C4-2B (cell line): ENCODE measurements around the gene SLC24A3.

Experiments used
- H3K27ac ChIP-seq: fragments of 450-650 bp; 2 replicates; pipeline ENCODE4 v1.5.1; 2017
- CTCF ChIP-seq: fragments of 450-650 bp; conservative IDR thresholded peaks from 2 replicates; pipeline ENCODE4 v1.5.1; 2017; ENCODE audit warnings: mild to moderate bottlenecking
- ZFX ChIP-seq: fragments of 450-650 bp; IDR thresholded peaks from 2 replicates; pipeline ENCODE4 v1.6.1; 2017

The SLC24A3 gene

GRCh38 chr20:19741924-19742323 lies 529.5 kb downstream of the SLC24A3 start:
- no peak overlapping the region for H3K27ac ChIP-seq
- TF ChIP-seq CTCF, result no peak
- TF ChIP-seq ZFX, result no peak

- H3K27ac ChIP-seq, result no peak overlapping the region
- no peak for TF ChIP-seq CTCF
- TF ChIP-seq ZFX, result no peak
Observed at GRCh38 chr20:19742974-19743639, 530.7 kb downstream of the SLC24A3 start.

- TF ChIP-seq CTCF, result no peak
- TF ChIP-seq ZFX, result no peak
- H3K27ac ChIP-seq, result no peak overlapping the region
Observed at GRCh38 chr20:19743640-19743995, 531.2 kb downstream of the SLC24A3 start.

- no peak for TF ChIP-seq ZFX
- TF ChIP-seq CTCF, result no peak
Observed at GRCh38 chr20:19745106-19745505, 532.7 kb downstream of the SLC24A3 start.

GRCh38 chr20:19745584-19745983 lies 533.1 kb downstream of the SLC24A3 start:
- no peak overlapping the region for H3K27ac ChIP-seq
- TF ChIP-seq ZFX, result no peak
- TF ChIP-seq CTCF, result no peak

More at GRCh38 chr20:19745106-19745505, 532.7 kb downstream of the SLC24A3 start:
- H3K27ac ChIP-seq, result no peak overlapping the region

- TF ChIP-seq ZFX (no peak), CTCF (no peak)
- H3K27ac ChIP-seq, result no peak overlapping the region
Observed at GRCh38 chr20:19746396-19746795, 534.0 kb downstream of the SLC24A3 start.

GRCh38 chr20:19747903-19748302 lies 535.5 kb downstream of the SLC24A3 start:
- no peak overlapping the region for H3K27ac ChIP-seq
- no peak for TF ChIP-seq ZFX
- no peak for TF ChIP-seq CTCF
